ENCODE results near the gene ARID1B. TPM values are rescaled to one million over a fixed set of nuclear protein-coding genes. Genes with fewer than 3 reads are reported as not detected.
A peak's percentile ranks its signal among the peaks of the same experiment; 100 is the strongest.

The ARID1B gene
- total and polyA plus RNA-seq, 10 of the 15 experiments (the other 5 are each of a cell fraction or from before 2014, with no cell fraction given) = 24.7 to 133 (median 54.6) TPM

DNA sequence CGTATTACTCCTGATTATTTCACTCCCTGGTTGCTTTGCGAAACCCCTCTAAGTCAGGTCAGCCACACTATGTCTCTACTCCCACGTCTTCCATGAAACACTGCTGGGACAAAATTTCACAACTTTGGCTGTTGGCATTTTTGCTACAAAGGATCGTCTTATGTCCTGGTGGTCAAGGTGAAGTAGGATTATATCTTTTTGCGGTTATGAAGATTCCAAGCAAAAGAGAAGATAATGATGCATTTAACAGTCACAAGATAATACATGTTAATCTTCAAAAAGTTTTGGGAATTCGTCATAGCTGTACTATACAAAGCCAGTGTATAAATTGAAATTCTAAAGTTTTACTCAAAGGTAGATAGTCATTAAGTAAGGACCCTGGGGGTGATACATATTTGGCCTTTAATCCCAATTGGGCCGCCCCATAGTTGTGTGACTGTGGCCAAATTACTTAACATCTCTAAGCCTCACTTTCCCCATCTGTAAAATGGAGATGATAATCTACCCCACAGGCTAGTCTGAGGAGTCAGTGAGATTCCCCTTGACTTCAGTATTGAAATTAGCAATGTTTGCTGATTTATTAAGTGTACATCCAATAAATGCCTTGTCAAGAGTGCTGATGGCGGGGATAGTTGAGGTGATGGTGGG is 212.1 kb downstream of the ARID1B start (continued):
- TF ChIP-seq, protein P1, sequence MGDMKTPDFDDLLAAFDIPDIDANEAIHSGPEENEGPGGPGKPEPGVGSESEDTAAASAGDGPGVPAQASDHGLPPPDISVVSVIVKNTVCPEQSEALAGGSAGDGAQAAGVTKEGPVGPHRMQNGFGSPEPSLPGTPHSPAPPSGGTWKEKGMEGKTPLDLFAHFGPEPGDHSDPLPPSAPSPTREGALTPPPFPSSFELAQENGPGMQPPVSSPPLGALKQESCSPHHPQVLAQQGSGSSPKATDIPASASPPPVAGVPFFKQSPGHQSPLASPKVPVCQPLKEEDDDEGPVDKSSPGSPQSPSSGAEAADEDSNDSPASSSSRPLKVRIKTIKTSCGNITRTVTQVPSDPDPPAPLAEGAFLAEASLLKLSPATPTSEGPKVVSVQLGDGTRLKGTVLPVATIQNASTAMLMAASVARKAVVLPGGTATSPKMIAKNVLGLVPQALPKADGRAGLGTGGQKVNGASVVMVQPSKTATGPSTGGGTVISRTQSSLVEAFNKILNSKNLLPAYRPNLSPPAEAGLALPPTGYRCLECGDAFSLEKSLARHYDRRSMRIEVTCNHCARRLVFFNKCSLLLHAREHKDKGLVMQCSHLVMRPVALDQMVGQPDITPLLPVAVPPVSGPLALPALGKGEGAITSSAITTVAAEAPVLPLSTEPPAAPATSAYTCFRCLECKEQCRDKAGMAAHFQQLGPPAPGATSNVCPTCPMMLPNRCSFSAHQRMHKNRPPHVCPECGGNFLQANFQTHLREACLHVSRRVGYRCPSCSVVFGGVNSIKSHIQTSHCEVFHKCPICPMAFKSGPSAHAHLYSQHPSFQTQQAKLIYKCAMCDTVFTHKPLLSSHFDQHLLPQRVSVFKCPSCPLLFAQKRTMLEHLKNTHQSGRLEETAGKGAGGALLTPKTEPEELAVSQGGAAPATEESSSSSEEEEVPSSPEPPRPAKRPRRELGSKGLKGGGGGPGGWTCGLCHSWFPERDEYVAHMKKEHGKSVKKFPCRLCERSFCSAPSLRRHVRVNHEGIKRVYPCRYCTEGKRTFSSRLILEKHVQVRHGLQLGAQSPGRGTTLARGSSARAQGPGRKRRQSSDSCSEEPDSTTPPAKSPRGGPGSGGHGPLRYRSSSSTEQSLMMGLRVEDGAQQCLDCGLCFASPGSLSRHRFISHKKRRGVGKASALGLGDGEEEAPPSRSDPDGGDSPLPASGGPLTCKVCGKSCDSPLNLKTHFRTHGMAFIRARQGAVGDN (IDR thresholded peaks at IDR 0.05) = no peak

- Histone ChIP-seq H3K9me3 (replicated peaks; ENCODE audit: control insufficient read depth, insufficient read depth, low read length) (no peaks in the 10 kb centered on the region), H4K20me1 (ENCODE audit: control insufficient read depth, insufficient read depth) (peaks cover 11% of the 10 kb centered on the region; the same call in 1 of the 2 replicates), H3K27ac (ENCODE audit: control insufficient read depth, insufficient read depth) (no peak overlapping the region), H2AFZ (ENCODE audit: control insufficient read depth, low read depth, low read length) (no peak overlapping the region), H3K27me3 (replicated peaks in 1 of 2; ENCODE audit: control insufficient read depth in 2 of 2, insufficient read depth in 2 of 2, low read length in 1 of 2) (no peaks in the 10 kb centered on the region), H3K4me1 (ENCODE audit: control insufficient read depth, insufficient read depth, low read length) (peaks cover 18% of the 10 kb centered on the region), H3K4me2 (ENCODE audit: control insufficient read depth, insufficient read depth) (no peak overlapping the region), H3K79me2 (ENCODE audit: control insufficient read depth, insufficient read depth, low read length) (peaks cover 84% of the 10 kb centered on the region), H3K9ac (ENCODE audit: control insufficient read depth, insufficient read depth, low read length) (no peak overlapping the region), H3K36me3 (ENCODE audit: control insufficient read depth in 2 of 2, insufficient read depth in 2 of 2, low read length in 1 of 2) (peaks cover 0 to 4% of the 10 kb centered on the region in 2 experiments; a peak in 1 of 4 replicates), H3K4me3 (no peak overlapping the region)
- ATAC-seq (0 out of 3 replicates have a peak, but pooled peaks have one; percentile 5), FAIRE-seq (no peak), DNase-seq (ENCODE audit: low read depth, low spot score) (no peak)
- intact Hi-C loops (cut with micrococcal nuclease; ENCODE audit: unreplicated experiment) (no loop called here), in situ Hi-C loops (cut with MboI) (no loop called here)
- CTCF ChIA-PET = interaction anchor here (0.6 kb wide), 1 partner anchor 663 kb away, joined by 3 read pairs; no protein-coding TSS in a partner anchor
- SMC1A ChIA-PET (ENCODE audit: uncharacterized antibody, unreplicated experiment) = interaction anchor here (0.9 to 1.2 kb wide), 2 partner anchors 9 to 13 kb away, joined by 3 to 5 read pairs; no protein-coding TSS in a partner anchor
- RAD21 ChIA-PET (ENCODE audit: unreplicated experiment) = interaction anchor here (0.9 kb wide), 1 partner anchor 30 kb away, joined by 3 read pairs; no protein-coding TSS in a partner anchor
- no TSS peak for BruUV-seq (replicated peaks)
- over 99% methylated on average over 13 of the region's 13 CpGs for WGBS (ENCODE audit: insufficient coverage, insufficient replicate concordance, low lambda C conversion rate, missing lambda C conversion rate)
- POLR2A ChIA-PET = no interaction called here
- no peak for TF ChIP-seq TCF3 (IDR thresholded peaks at IDR 0.05; ENCODE audit: borderline replicate concordance, insufficient read depth, low read depth, low read length)
- no peak for TF ChIP-seq MXI1 (IDR thresholded peaks at IDR 0.05; ENCODE audit: low read depth, low read length)
- no peak for TF ChIP-seq CEBPZ (IDR thresholded peaks at IDR 0.05; ENCODE audit: low read depth, low read length)
- no peak for TF ChIP-seq ZSCAN29 (IDR thresholded peaks at IDR 0.05)
- TF ChIP-seq CEBPB (IDR thresholded peaks at IDR 0.05; ENCODE audit: borderline replicate concordance in 1 of 2, low read depth in 2 of 2, low read length in 2 of 2) = no peak
- TF ChIP-seq, protein P2, sequence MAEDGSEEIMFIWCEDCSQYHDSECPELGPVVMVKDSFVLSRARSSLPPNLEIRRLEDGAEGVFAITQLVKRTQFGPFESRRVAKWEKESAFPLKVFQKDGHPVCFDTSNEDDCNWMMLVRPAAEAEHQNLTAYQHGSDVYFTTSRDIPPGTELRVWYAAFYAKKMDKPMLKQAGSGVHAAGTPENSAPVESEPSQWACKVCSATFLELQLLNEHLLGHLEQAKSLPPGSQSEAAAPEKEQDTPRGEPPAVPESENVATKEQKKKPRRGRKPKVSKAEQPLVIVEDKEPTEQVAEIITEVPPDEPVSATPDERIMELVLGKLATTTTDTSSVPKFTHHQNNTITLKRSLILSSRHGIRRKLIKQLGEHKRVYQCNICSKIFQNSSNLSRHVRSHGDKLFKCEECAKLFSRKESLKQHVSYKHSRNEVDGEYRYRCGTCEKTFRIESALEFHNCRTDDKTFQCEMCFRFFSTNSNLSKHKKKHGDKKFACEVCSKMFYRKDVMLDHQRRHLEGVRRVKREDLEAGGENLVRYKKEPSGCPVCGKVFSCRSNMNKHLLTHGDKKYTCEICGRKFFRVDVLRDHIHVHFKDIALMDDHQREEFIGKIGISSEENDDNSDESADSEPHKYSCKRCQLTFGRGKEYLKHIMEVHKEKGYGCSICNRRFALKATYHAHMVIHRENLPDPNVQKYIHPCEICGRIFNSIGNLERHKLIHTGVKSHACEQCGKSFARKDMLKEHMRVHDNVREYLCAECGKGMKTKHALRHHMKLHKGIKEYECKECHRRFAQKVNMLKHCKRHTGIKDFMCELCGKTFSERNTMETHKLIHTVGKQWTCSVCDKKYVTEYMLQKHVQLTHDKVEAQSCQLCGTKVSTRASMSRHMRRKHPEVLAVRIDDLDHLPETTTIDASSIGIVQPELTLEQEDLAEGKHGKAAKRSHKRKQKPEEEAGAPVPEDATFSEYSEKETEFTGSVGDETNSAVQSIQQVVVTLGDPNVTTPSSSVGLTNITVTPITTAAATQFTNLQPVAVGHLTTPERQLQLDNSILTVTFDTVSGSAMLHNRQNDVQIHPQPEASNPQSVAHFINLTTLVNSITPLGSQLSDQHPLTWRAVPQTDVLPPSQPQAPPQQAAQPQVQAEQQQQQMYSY (CRISPR knock-in tag; IDR thresholded peaks at IDR 0.05) = no peak
- no peak for TF ChIP-seq EED (IDR thresholded peaks at IDR 0.05; ENCODE audit: low read depth)
Measured at GRCh38 chr6:156992020-156992804, 215.0 kb downstream of the ARID1B start.

Data from GM12878 (cell line).